HG03558 (cell line): ENCODE measurements around the gene PARN.
"Not testable (repeated sequence)": the region's sequence is repeated elsewhere in the genome, so short reads cannot be mapped to it uniquely, and the experiment has no call there.

Source experiments
- ATAC-seq: cut with Tn5 transposase; IDR thresholded peaks from one replicate; pipeline ENCODE4 v1.9.1; 2021; ENCODE audit warnings: moderate number of reproducible peaks; ENCODE audit not compliant: unreplicated experiment; ENCODE audit errors: extremely low read depth

The PARN gene

DNA sequence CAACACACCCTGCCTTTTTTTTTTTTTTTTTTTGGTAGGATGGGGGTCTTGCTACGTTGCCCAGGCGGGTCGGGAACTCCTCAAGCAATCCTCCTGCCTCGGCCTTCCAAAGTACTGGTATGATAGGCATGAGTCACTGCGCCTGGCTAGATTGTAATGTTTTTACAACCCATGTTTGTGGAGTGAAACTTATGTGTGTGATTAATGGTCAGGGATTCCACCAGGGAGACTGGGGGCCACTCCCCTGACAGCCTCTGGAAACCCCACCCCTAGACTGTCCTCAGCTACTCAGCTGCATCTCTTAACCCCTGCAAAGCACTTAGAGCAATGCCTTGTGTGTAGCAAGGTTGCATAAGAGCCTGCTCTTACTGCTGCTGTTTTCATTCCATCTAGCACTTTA lies 220.5 kb downstream of the PARN start:
- no peak for ATAC-seq

DNA sequence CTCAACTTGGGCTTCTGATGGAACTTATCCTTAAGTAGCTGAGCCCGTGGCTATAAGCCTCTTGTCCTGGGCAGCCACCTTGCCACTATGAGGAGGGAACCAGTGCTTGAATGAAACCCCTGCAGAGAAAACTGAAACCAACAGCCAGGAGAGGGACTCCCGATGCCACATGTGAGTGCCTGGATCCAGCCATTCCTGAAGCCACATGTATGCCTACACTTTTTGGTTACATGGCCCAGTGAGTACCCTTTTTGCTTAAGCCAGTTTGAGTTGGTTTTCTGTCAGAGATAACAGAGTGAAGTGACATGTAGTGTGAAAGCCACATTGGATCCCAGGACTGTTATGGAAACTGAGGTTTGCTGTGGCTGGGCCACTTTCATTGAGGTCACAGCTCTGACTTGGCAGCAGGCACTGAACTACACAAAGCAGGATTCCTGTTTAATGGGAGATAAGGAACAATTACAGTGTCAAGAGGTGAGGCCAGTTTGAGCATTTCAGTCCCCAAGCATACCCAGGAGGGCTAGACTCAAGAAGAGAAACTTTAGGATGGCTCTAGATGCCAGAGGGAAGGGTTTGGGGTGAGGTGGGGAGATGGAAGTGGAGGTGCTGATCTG lies 222.2 kb downstream of the PARN start:
- ATAC-seq = no peak

DNA sequence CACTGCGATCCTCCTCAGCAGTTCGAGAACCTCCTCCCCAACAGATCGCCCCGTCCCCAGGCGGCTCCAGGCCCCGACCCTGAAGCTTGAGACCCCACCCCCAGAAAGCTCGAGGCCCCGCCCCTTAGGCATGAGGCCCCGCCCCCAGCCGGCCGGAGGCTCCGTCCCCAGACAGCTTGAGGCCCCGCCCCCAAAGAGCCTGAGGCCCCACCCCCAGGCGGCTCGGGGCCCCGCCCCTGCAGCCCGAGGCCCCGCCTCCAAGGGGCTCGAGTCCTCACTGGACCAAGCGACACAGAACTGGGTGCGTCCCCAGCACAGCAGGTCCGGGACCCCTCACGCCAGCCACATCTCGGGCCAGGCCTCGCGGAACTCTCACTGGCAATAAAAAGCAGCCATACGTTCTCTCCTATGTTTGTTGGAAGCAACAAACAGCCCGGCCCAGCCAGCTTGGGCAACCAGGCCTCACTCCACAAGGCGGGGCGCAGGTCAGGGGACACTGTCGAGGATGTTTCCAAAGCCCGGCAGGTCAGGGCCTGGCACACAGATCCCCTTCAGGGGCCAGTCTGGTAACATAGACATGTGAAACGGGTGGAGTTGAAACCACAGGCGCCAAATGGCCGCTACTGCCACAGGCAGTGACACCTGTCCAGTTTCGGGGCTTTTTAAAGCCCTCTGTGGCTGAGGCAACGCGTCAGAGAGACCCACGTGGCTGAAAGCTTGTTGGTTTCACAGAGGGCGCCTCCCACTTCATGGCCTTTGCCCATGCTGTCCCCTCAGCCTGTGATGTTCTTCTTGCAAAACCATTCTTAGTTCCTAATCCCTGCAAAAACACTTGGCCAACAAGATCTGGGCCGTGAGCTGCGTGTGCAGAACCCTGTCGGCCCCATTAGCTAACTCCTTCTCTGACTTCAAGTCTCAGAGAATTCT lies 224.2 kb downstream of the PARN start:
- ATAC-seq = peak; percentile 80

GRCh38 chr16:14403001-14403389 lies 227.1 kb downstream of the PARN start:
- ATAC-seq = not testable (repeated sequence)

DNA sequence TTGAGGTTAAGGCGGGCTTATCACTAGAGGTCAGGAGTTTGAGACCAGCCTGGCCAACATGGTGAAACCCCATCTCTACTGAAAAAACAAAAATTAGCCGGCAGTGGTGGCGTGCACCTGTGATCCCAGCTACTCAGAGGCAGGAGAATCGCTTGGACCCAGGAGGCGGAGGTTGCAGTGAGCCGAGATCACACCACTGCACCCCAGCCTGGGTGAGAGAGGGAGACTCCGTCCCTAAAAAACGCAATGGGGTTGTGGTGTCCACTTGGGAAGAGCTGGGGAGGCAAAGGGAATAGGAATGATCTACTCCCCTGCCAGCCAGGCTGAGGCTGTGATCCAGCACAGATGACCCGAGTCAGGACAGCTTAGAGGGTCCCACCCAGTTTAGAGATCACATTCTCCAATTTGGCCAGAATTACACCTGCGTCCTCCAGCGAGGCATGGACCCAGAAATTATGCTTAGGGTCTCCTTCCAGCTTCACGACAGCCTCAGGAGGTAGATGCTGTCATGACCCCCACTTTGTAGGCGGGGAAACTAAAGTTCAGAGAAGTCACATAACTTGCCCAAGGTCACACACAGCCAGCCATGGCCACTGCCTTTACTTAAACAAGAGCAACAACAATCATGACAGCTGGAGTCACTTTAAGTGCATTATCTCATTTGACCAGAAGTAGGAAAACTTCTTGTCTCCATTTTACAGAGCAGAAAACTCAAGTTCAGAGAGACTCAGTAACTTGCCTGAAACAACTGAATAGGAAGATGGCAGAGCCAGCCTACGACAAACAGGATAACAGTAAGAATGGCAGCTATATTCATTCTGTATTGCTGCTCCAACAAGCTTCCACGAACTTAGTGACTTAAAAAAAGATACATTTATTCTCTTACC lies 227.7 kb downstream of the PARN start:
- not testable (repeated sequence) for ATAC-seq

DNA sequence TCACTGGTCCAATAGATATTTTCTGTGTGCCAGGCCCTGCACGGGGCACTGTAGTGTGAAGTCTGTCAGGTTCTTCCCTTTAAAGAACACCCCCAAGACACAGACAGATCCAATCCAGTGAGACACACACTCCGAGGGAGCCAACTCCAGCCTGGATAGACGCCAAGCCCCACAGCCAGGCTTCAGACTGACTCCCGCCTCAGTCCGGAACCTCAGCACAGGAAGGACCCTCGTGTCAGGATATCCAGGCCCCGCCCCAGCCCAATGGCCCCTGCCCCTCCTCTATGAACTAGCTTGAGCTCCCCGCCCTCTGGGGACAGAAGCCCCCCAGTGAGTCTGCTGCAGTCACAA lies 228.4 kb downstream of the PARN start:
- ATAC-seq = not testable (repeated sequence)

- ATAC-seq = not testable (repeated sequence)
Measured at GRCh38 chr16:14400978-14401710, 228.9 kb downstream of the PARN start.

GRCh38 chr16:14400285-14400977 lies 229.6 kb downstream of the PARN start:
- no peak for ATAC-seq

- ATAC-seq = no peak
Measured at GRCh38 chr16:14399378-14400284, 230.4 kb downstream of the PARN start.

DNA sequence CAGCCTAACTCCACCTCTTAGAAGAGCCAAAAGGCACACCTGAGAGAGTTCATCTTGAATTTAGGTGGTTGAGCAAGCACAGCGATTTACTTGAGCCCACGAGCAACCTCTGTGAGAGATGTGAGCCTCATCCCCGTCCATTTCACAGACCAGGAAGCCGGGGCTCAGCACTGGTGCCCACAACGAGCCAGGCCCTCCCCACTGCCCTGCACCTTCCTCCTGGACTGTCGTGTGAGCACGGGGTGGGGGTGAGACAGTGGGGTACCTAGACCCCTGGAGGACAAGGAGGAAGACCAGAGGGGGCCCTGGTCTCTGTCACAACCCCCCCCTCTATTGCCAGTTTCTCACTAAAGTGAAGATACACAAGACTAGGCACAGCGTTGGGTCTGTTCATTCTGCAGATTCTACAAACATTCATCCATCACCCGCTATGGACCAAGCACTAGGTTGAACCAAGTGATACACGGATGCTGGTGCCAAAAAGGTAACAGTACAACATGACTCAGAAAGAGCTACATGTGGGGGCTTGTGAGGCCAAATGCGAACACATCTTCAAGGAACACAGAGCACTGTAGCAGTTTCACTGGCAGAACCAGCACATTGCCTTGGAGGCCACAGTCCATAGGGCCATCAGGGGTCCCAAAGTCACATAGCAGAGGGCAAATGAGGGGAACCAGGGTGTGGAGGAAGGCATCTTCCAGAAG lies 231.9 kb downstream of the PARN start:
- ATAC-seq = no peak

DNA sequence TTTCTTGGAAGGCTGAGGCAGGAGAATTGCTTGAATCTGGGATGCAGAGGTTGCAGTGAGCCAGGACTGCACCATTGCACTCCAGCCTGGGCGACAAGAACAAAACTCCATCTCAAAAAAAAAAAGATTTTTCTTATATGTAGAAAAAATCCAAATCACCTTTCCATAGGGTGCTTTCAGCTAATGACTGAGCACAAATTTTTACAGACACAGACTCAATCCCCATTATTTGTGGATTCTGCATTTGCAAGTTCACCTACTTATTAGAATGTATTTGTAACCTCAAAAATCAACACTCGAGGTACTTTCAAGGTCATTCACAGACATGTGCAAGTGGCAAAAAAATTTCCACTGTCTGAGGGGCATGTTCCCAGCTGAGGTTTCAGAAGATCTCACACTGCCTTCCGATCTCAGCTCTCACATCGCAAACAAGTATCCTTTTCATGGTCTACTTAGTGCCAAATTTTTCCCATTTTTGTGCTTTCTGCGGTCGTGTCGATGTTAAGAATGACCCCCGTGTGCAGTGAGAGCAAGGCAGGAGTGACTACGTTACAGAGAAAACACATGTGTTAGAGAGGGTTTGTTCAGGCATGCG lies 234.3 kb downstream of the PARN start:
- ATAC-seq = not testable (repeated sequence)

GRCh38 chr16:14394834-14395233 lies 235.2 kb downstream of the PARN start:
- ATAC-seq = no peak

GRCh38 chr16:14392960-14393359 lies 237.1 kb downstream of the PARN start:
- no peak for ATAC-seq

GRCh38 chr16:14389359-14389758 lies 240.7 kb downstream of the PARN start:
- no peak for ATAC-seq

- no peak for ATAC-seq
Measured at GRCh38 chr16:14388243-14388642, 241.8 kb downstream of the PARN start.

- no peak for ATAC-seq
Measured at GRCh38 chr16:14386115-14386514, 243.9 kb downstream of the PARN start.
